ENCODE measurements around the gene SGK2.

Gene SGK2

GRCh38 chr20:43558412-43559146, at the start of gene SGK2:
Gene SGK2, plus strand, starts transcription at chr20:43559027. Its CDS starts 7,469 bp downstream, at chr20:43566496.
- Histone ChIP-seq H3K27me3 (ENCODE audit: insufficient read depth, low read length) (no peaks in the 10 kb centered on the region), H3K36me3 (ENCODE audit: insufficient read depth, low read length) (no peaks in the 10 kb centered on the region), H3K4me1 (ENCODE audit: control insufficient read depth, insufficient read depth, low read length, unreplicated experiment) (no peaks in the 10 kb centered on the region), H3K4me3 (ENCODE audit: low read depth, low read length) (no peak within 1 kb of the TSS), H2AFZ (ENCODE audit: low read length, unreplicated experiment) (no peak within 1 kb of the TSS), H3K79me2 (ENCODE audit: control insufficient read depth, insufficient read depth, low read length, unreplicated experiment) (no peaks in the 10 kb centered on the region), H3K27ac (ENCODE audit: low read depth, low read length) (no peak within 1 kb of the TSS)

- Histone ChIP-seq H3K79me2 (ENCODE audit: control insufficient read depth, insufficient read depth, low read length, unreplicated experiment) (no peaks in the 10 kb centered on the region), H3K4me1 (ENCODE audit: control insufficient read depth, insufficient read depth, low read length, unreplicated experiment) (no peaks in the 10 kb centered on the region), H3K36me3 (ENCODE audit: insufficient read depth, low read length) (no peaks in the 10 kb centered on the region), H3K4me3 (ENCODE audit: low read depth, low read length) (no peak overlapping the region), H3K27me3 (ENCODE audit: insufficient read depth, low read length) (peaks cover 5% of the 10 kb centered on the region), H3K27ac (ENCODE audit: low read depth, low read length) (no peak overlapping the region), H2AFZ (ENCODE audit: low read length, unreplicated experiment) (no peak overlapping the region)
Measured at GRCh38 chr20:43511879-43512278, 46.9 kb upstream of the SGK2 start.

- no peaks in the 10 kb centered on the region for H3K79me2 ChIP-seq (ENCODE audit: control insufficient read depth, insufficient read depth, low read length, unreplicated experiment)
- H3K27me3 ChIP-seq (ENCODE audit: insufficient read depth, low read length): no peaks in the 10 kb centered on the region
- H3K4me1 ChIP-seq (ENCODE audit: control insufficient read depth, insufficient read depth, low read length, unreplicated experiment): no peaks in the 10 kb centered on the region
- no peak overlapping the region for H3K27ac ChIP-seq (ENCODE audit: low read depth, low read length)
- peak overlapping the region; percentile 80 for H3K4me3 ChIP-seq (ENCODE audit: low read depth, low read length)
- no peaks in the 10 kb centered on the region for H3K36me3 ChIP-seq (ENCODE audit: insufficient read depth, low read length)
- H2AFZ ChIP-seq (ENCODE audit: low read length, unreplicated experiment): no peak overlapping the region
Measured at GRCh38 chr20:43513372-43513930, 45.4 kb upstream of the SGK2 start.

GRCh38 chr20:43513931-43514647, 44.7 kb upstream of the SGK2 start:
- Histone ChIP-seq H3K27ac (ENCODE audit: low read depth, low read length) (no peak overlapping the region), H3K36me3 (ENCODE audit: insufficient read depth, low read length) (no peaks in the 10 kb centered on the region), H2AFZ (ENCODE audit: low read length, unreplicated experiment) (no peak overlapping the region)

GRCh38 chr20:43514648-43514999, 44.2 kb upstream of the SGK2 start:
- peak overlapping the region; percentile 80 for H3K4me3 ChIP-seq (ENCODE audit: low read depth, low read length)
- H2AFZ ChIP-seq (ENCODE audit: low read length, unreplicated experiment): no peak overlapping the region
- no peaks in the 10 kb centered on the region for H3K36me3 ChIP-seq (ENCODE audit: insufficient read depth, low read length)
- H3K79me2 ChIP-seq (ENCODE audit: control insufficient read depth, insufficient read depth, low read length, unreplicated experiment): no peaks in the 10 kb centered on the region
- H3K4me1 ChIP-seq (ENCODE audit: control insufficient read depth, insufficient read depth, low read length, unreplicated experiment): no peaks in the 10 kb centered on the region
- H3K27me3 ChIP-seq (ENCODE audit: insufficient read depth, low read length): no peaks in the 10 kb centered on the region
- no peak overlapping the region for H3K27ac ChIP-seq (ENCODE audit: low read depth, low read length)

More at GRCh38 chr20:43513931-43514647, 44.7 kb upstream of the SGK2 start:
- peak overlapping the region; percentile 80 for H3K4me3 ChIP-seq (ENCODE audit: low read depth, low read length)
- no peaks in the 10 kb centered on the region for H3K4me1 ChIP-seq (ENCODE audit: control insufficient read depth, insufficient read depth, low read length, unreplicated experiment)
- no peaks in the 10 kb centered on the region for H3K27me3 ChIP-seq (ENCODE audit: insufficient read depth, low read length)
- no peaks in the 10 kb centered on the region for H3K79me2 ChIP-seq (ENCODE audit: control insufficient read depth, insufficient read depth, low read length, unreplicated experiment)

- Histone ChIP-seq H3K27me3 (ENCODE audit: insufficient read depth, low read length) (no peaks in the 10 kb centered on the region), H3K4me1 (ENCODE audit: control insufficient read depth, insufficient read depth, low read length, unreplicated experiment) (no peaks in the 10 kb centered on the region), H3K27ac (ENCODE audit: low read depth, low read length) (no peak overlapping the region), H3K79me2 (ENCODE audit: control insufficient read depth, insufficient read depth, low read length, unreplicated experiment) (no peaks in the 10 kb centered on the region), H2AFZ (ENCODE audit: low read length, unreplicated experiment) (no peak overlapping the region), H3K36me3 (ENCODE audit: insufficient read depth, low read length) (no peaks in the 10 kb centered on the region), H3K4me3 (ENCODE audit: low read depth, low read length) (no peak overlapping the region; the same call in 1 of the 2 replicates)
Measured at GRCh38 chr20:43515628-43516027, 43.2 kb upstream of the SGK2 start.

- Histone ChIP-seq H3K36me3 (ENCODE audit: insufficient read depth, low read length) (no peaks in the 10 kb centered on the region), H2AFZ (ENCODE audit: low read length, unreplicated experiment) (no peak overlapping the region), H3K27me3 (ENCODE audit: insufficient read depth, low read length) (no peaks in the 10 kb centered on the region), H3K79me2 (ENCODE audit: control insufficient read depth, insufficient read depth, low read length, unreplicated experiment) (no peaks in the 10 kb centered on the region), H3K4me3 (ENCODE audit: low read depth, low read length) (no peak overlapping the region), H3K4me1 (ENCODE audit: control insufficient read depth, insufficient read depth, low read length, unreplicated experiment) (no peaks in the 10 kb centered on the region), H3K27ac (ENCODE audit: low read depth, low read length) (no peak overlapping the region)
Measured at GRCh38 chr20:43516251-43516824, 42.5 kb upstream of the SGK2 start.

GRCh38 chr20:43520074-43520630, 38.7 kb upstream of the SGK2 start:
- Histone ChIP-seq H3K27me3 (ENCODE audit: insufficient read depth, low read length) (no peaks in the 10 kb centered on the region), H3K27ac (ENCODE audit: low read depth, low read length) (no peak overlapping the region), H3K4me1 (ENCODE audit: control insufficient read depth, insufficient read depth, low read length, unreplicated experiment) (no peaks in the 10 kb centered on the region), H2AFZ (ENCODE audit: low read length, unreplicated experiment) (no peak overlapping the region), H3K79me2 (ENCODE audit: control insufficient read depth, insufficient read depth, low read length, unreplicated experiment) (no peaks in the 10 kb centered on the region), H3K4me3 (ENCODE audit: low read depth, low read length) (no peak overlapping the region), H3K36me3 (ENCODE audit: insufficient read depth, low read length) (no peaks in the 10 kb centered on the region)

GRCh38 chr20:43525021-43525420, 33.8 kb upstream of the SGK2 start:
- Histone ChIP-seq H3K79me2 (ENCODE audit: control insufficient read depth, insufficient read depth, low read length, unreplicated experiment) (no peaks in the 10 kb centered on the region), H3K36me3 (ENCODE audit: insufficient read depth, low read length) (no peaks in the 10 kb centered on the region), H3K4me3 (ENCODE audit: low read depth, low read length) (no peak overlapping the region), H2AFZ (ENCODE audit: low read length, unreplicated experiment) (no peak overlapping the region), H3K27ac (ENCODE audit: low read depth, low read length) (no peak overlapping the region), H3K27me3 (ENCODE audit: insufficient read depth, low read length) (no peaks in the 10 kb centered on the region), H3K4me1 (ENCODE audit: control insufficient read depth, insufficient read depth, low read length, unreplicated experiment) (no peaks in the 10 kb centered on the region)

- no peaks in the 10 kb centered on the region for H3K36me3 ChIP-seq (ENCODE audit: insufficient read depth, low read length)
- H3K27ac ChIP-seq (ENCODE audit: low read depth, low read length): no peak overlapping the region
- no peak overlapping the region for H3K4me3 ChIP-seq (ENCODE audit: low read depth, low read length)
- peaks cover 7% of the 10 kb centered on the region for H3K4me1 ChIP-seq (ENCODE audit: control insufficient read depth, insufficient read depth, low read length, unreplicated experiment)
- H3K79me2 ChIP-seq (ENCODE audit: control insufficient read depth, insufficient read depth, low read length, unreplicated experiment): no peaks in the 10 kb centered on the region
- H2AFZ ChIP-seq (ENCODE audit: low read length, unreplicated experiment): no peak overlapping the region
- no peaks in the 10 kb centered on the region for H3K27me3 ChIP-seq (ENCODE audit: insufficient read depth, low read length)
Measured at GRCh38 chr20:43528258-43528875, 30.5 kb upstream of the SGK2 start.
